Naive thymus-derived CD4-positive, alpha-beta T cell (primary cell): ENCODE measurements around the gene TSC22D1. TPM values are rescaled to one million over a fixed set of nuclear protein-coding genes. Genes with fewer than 3 reads are reported as not detected.

Experiments used
- ATAC-seq: fragments of 150-1000 bp; cut with Tn5 transposase; 2 replicates; pipeline ENCODE4 v1.10.0; 2021; ENCODE audit warnings: mild to moderate bottlenecking, moderate library complexity
- CTCF ChIA-PET: fragments of 350-600 bp; sonication (Branson Sonifier 250); formaldehyde crosslinking; loops from one replicate; lab custom pipeline; 2021; ENCODE audit warnings: antibody characterized with exemption; lab: Charles Lee
- POLR2A ChIA-PET: fragments of 350-600 bp; sonication (Branson Sonifier 250); formaldehyde crosslinking; loops from one replicate; lab custom pipeline; 2021; ENCODE audit warnings: antibody characterized with exemption, inconsistent platforms; lab: Charles Lee
- DNase-seq, 9 donors: peaks; one replicate each; pipeline versions ENCODE4 v3.0.0 to v3.0.0-alpha.2; 2020 to 2022; ENCODE audit warnings: mixed read lengths in 1 of 9
- H3K27ac ChIP-seq: one replicate; pipeline ENCODE4 v1.7.0; 2013; ENCODE audit warnings: mild to moderate bottlenecking, low read depth, low read length, moderate library complexity
- H3K27me3 ChIP-seq, 2 donors: one replicate each; pipeline ENCODE4 v1.7.0; 2013; ENCODE audit warnings: low read length in 2 of 2, mild to moderate bottlenecking in 2 of 2, moderate library complexity in 2 of 2; ENCODE audit not compliant: control insufficient read depth in 2 of 2, insufficient read depth in 2 of 2
- H3K36me3 ChIP-seq, 3 experiments: 1 replicate in 2 of 3; 2 replicates in 1 of 3; pipeline ENCODE4 v1.7.0; 2013; ENCODE audit warnings: low read length in 3 of 3, mild to moderate bottlenecking in 3 of 3, moderate library complexity in 1 of 3; ENCODE audit not compliant: insufficient read depth in 3 of 3, control insufficient read depth in 2 of 3
- H3K4me1 ChIP-seq, 2 donors: one replicate each; pipeline ENCODE4 v1.7.0; 2013; ENCODE audit warnings: low read length in 2 of 2, mild to moderate bottlenecking in 2 of 2, moderate library complexity in 1 of 2; ENCODE audit not compliant: control insufficient read depth in 2 of 2, insufficient read depth in 2 of 2
- H3K4me3 ChIP-seq: 2 replicates; pipeline ENCODE4 v1.7.0; 2013; ENCODE audit warnings: mild to moderate bottlenecking, low read length
- H3K9me3 ChIP-seq, 3 experiments: 1 replicate in 2 of 3; 2 replicates in 1 of 3; pipeline ENCODE4 v1.7.0; 2013; ENCODE audit warnings: low read length in 3 of 3; ENCODE audit not compliant: control insufficient read depth in 2 of 3
- H3K27ac Mint-ChIP-seq, 9 donors: one replicate each; pipeline ENCODE4 v1.8.0; 2020 to 2022; ENCODE audit warnings: mixed read lengths in 9 of 9, mild to moderate bottlenecking in 8 of 9, moderate library complexity in 5 of 9, inconsistent platforms in 2 of 9
- H3K27me3 Mint-ChIP-seq, 5 donors: one replicate each; pipeline ENCODE4 v1.8.0; 2021 to 2022; ENCODE audit warnings: mixed read lengths in 5 of 5, mild to moderate bottlenecking in 1 of 5
- H3K36me3 Mint-ChIP-seq, 5 donors: one replicate each; pipeline ENCODE4 v1.8.0; 2020 to 2022; ENCODE audit warnings: mixed read lengths in 5 of 5, mild to moderate bottlenecking in 3 of 5, inconsistent platforms in 1 of 5
- H3K4me1 Mint-ChIP-seq, 7 donors: one replicate each; pipeline ENCODE4 v1.8.0; 2020 to 2022; ENCODE audit warnings: mixed read lengths in 7 of 7, mild to moderate bottlenecking in 3 of 7, inconsistent platforms in 1 of 7
- H3K4me3 Mint-ChIP-seq, 10 donors: one replicate each; pipeline ENCODE4 v1.8.0; 2020 to 2022; ENCODE audit warnings: mild to moderate bottlenecking in 10 of 10, mixed read lengths in 10 of 10, moderate library complexity in 6 of 10, inconsistent platforms in 2 of 10
- H3K9me3 Mint-ChIP-seq, 11 donors: one replicate each; pipeline ENCODE4 v1.8.0; 2020 to 2022; ENCODE audit warnings: mixed read lengths in 11 of 11, mild to moderate bottlenecking in 4 of 11, inconsistent platforms in 1 of 11, moderate library complexity in 1 of 11
- intact Hi-C, 2 donors: fragments of 100-400 bp; cut with micrococcal nuclease; formaldehyde crosslinking; loops; one replicate each; pipeline ENCODE4 v1.15.1; 2023
- polyA plus RNA-seq, 2 donors: library from polyadenylated mRNA; unstranded; fragments of 300-500 nt; fragmentation: Illumina TruSeq; gene quantifications; one replicate each; pipeline ENCODE4 v1.2.3, GENCODE V29; 2021
- total RNA-seq, 6 experiments: library from RNA in 5 of 6; stranded (reverse) in 5 of 6; gene quantifications; 1 replicate in 5 of 6; 2 replicates in 1 of 6; pipeline ENCODE4 v1.2.3 and lab custom pipeline; 2021 to 2026

The TSC22D1 gene
- total and polyA plus RNA-seq, 7 experiments from 2014 or later, result 5.7 to 38.7 (median 29.5) TPM

DNA sequence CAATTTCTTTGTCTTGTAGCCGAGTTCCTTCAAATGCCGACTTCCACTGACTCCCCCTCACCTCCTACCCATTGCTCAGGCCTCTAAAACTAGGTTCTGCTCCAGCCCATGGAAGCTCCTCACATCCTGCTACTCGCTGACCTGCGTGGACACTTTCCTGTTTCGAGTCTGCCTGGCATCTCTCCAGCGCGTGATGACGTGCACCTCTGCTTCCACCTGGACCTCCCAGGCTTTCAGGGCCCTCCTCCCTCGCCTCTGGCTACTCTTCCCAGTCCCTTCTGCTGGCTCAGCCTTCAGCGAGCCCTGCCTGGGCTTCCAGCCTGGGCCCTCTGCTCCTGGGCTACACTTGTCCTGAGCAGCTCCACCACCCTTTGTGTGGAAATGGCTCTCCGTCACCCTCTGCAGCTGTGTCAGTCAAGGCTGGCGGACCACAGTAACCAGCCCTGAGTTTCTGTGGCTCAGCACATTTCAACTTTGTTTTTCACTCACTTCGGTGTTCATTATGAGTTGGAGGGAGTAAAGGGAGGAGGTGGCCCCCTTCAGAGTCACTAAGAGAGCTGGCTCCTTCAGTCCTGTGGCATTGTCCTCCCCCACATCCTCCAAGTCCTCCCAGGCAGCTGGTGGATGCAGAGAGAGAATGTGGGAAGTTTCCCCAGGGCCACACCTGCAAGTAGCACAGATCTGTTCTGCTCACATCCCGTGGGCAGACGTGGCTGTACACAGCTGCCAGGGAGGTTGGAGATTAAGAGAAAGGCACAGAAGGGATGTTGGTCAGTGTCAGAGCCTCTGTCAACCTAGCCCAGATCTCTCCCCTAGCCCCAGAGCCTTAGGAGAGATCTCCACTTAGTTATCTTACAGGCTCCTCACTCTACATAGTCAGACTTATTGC, 153.1 kb downstream of the TSC22D1 start:
- no peaks in the 10 kb centered on the region for H3K4me1 ChIP-seq
- ChIA-PET CTCF (no interaction called here), POLR2A (no interaction called here)
- H3K27ac ChIP-seq, result no peak overlapping the region
- Mint-ChIP-seq H3K27me3 (peaks cover 16 to 32% (median 23%) of the 10 kb centered on the region in 5 donors), H3K27ac (no peak overlapping the region), H3K4me1 (peaks cover 0 to 1% (median 0%) of the 10 kb centered on the region in 7 donors), H3K9me3 (no peaks in the 10 kb centered on the region), H3K36me3 (no peaks in the 10 kb centered on the region), H3K4me3 (no peak overlapping the region)
- no peak overlapping the region for H3K4me3 ChIP-seq
- intact Hi-C loops, result no loop called here
- no peak for ATAC-seq
- H3K9me3 ChIP-seq, result no peaks in the 10 kb centered on the region
- H3K36me3 ChIP-seq, result no peaks in the 10 kb centered on the region
- DNase-seq, result no peak
- H3K27me3 ChIP-seq, result no peaks in the 10 kb centered on the region

DNA sequence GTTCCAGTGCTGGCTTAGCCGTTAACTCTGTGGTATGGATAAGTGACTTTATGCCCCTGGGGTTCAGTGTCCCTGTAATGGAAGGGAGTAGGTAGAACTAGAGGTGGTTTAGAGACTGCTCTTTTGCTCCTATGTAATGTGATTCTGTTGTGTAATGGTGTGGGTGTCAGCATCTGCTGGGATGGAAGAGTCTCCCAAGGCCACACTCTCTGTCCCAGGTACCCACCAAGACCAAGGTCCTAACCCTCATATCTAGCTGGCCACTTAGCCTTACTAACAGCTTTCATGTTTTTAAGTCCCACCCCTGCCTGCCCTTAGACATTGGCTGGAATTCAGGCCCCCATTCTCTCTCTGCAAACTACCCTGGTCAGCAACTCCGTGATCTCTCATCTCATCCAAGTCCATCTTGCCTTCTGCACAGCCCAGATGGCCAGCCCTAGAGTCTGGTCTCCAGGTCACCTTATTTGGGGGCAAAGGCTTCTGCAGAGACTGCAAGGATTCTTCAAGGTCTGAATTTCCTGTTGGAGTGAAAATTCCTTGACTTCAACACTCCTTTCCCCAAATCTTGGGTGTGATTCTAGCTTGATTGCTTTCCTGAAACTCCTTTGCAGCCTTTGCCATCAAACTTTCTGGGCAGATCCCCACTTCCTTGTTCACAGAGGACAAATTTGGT, 154.1 kb downstream of the TSC22D1 start:
- no peaks in the 10 kb centered on the region for H3K9me3 Mint-ChIP-seq
- intact Hi-C loops, result no loop called here
- no peaks in the 10 kb centered on the region for H3K36me3 ChIP-seq
- H3K9me3 ChIP-seq, result no peaks in the 10 kb centered on the region
- no peaks in the 10 kb centered on the region for H3K4me1 ChIP-seq
- H3K27me3 ChIP-seq, result no peaks in the 10 kb centered on the region
- DNase-seq, result no peak
- ChIA-PET POLR2A (no interaction called here), CTCF (no interaction called here)
- no peak overlapping the region for H3K4me3 Mint-ChIP-seq
- no peaks in the 10 kb centered on the region for H3K36me3 Mint-ChIP-seq
- peaks cover 0 to 1% (median 0%) of the 10 kb centered on the region in 7 donors for H3K4me1 Mint-ChIP-seq
- H3K27ac Mint-ChIP-seq, result no peak overlapping the region
- H3K4me3 ChIP-seq, result no peak overlapping the region
- ATAC-seq, result no peak
- H3K27me3 Mint-ChIP-seq, result peaks cover 16 to 32% (median 23%) of the 10 kb centered on the region in 5 donors
- H3K27ac ChIP-seq, result no peak overlapping the region

- Histone ChIP-seq H3K4me3 (no peak overlapping the region), H3K36me3 (no peaks in the 10 kb centered on the region), H3K27ac (no peak overlapping the region), H3K4me1 (no peaks in the 10 kb centered on the region), H3K27me3 (no peaks in the 10 kb centered on the region), H3K9me3 (no peaks in the 10 kb centered on the region)
- Mint-ChIP-seq H3K27me3 (peaks cover 12 to 38% (median 23%) of the 10 kb centered on the region in 5 donors), H3K9me3 (no peaks in the 10 kb centered on the region), H3K36me3 (peaks cover 0 to 3% (median 0%) of the 10 kb centered on the region in 5 donors), H3K27ac (no peak overlapping the region), H3K4me3 (no peak overlapping the region), H3K4me1 (peaks cover 0 to 1% (median 0%) of the 10 kb centered on the region in 7 donors)
- no peak for ATAC-seq
- POLR2A ChIA-PET, result no interaction called here
- intact Hi-C loops, result no loop called here
- no peak for DNase-seq
- CTCF ChIA-PET, result interaction anchor here (0.7 kb wide), 1 partner anchor 43 kb away, joined by 4 read pairs; no protein-coding TSS in a partner anchor
Observed at GRCh38 chr13:44420376-44421220, 155.5 kb downstream of the TSC22D1 start.

DNA sequence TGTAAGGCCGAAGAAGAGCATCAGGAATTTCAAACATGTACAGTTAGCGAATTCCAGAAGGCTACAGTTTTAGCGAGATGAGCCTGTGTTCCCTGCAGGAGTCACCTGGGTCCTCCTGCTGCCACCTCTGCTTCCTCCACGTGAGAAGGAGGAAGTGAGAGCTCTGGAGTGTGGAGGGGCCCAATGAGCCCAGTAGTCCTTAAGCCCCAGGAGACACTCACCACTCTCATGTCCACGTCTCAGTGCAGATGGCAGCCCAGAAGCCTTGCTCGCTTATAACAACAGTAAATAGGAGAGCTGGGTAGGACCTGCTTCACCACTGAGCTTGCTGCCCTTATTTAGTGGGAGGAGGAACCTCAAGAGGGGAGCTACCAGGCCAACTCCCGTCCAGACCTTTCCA, 158.3 kb downstream of the TSC22D1 start:
- ATAC-seq (no peak), DNase-seq (no peak)
- Mint-ChIP-seq H3K27ac (no peak overlapping the region), H3K4me1 (peaks cover 0 to 3% (median 0%) of the 10 kb centered on the region in 7 donors), H3K9me3 (no peaks in the 10 kb centered on the region), H3K27me3 (peaks cover 3 to 23% (median 8%) of the 10 kb centered on the region in 5 donors), H3K4me3 (no peak overlapping the region), H3K36me3 (peaks cover 0 to 3% (median 0%) of the 10 kb centered on the region in 5 donors)
- no peaks in the 10 kb centered on the region for H3K4me1 ChIP-seq
- no peaks in the 10 kb centered on the region for H3K36me3 ChIP-seq
- ChIA-PET POLR2A (interaction anchor here (0.6 kb wide), 1 partner anchor 428 kb away, joined by 4 read pairs; no protein-coding TSS in a partner anchor), CTCF (no interaction called here)
- no peak overlapping the region for H3K27ac ChIP-seq
- no peak overlapping the region for H3K4me3 ChIP-seq
- H3K9me3 ChIP-seq, result no peaks in the 10 kb centered on the region
- no peaks in the 10 kb centered on the region for H3K27me3 ChIP-seq
- intact Hi-C loops, result no loop called here

- Mint-ChIP-seq H3K4me3 (no peak overlapping the region), H3K9me3 (no peaks in the 10 kb centered on the region), H3K4me1 (peaks cover 0 to 6% (median 0%) of the 10 kb centered on the region in 7 donors), H3K36me3 (peaks cover 0 to 3% (median 0%) of the 10 kb centered on the region in 5 donors), H3K27me3 (peaks cover 3 to 19% (median 4%) of the 10 kb centered on the region in 5 donors), H3K27ac (no peak overlapping the region)
- intact Hi-C loops, result no loop called here
- CTCF ChIA-PET, result no interaction called here
- DNase-seq (no peak), ATAC-seq (no peak)
- H3K4me3 ChIP-seq, result no peak overlapping the region
- no peaks in the 10 kb centered on the region for H3K27me3 ChIP-seq
- no peaks in the 10 kb centered on the region for H3K36me3 ChIP-seq
- no peaks in the 10 kb centered on the region for H3K9me3 ChIP-seq
- POLR2A ChIA-PET, result interaction anchor here (0.6 kb wide), 1 partner anchor 428 kb away, joined by 4 read pairs; no protein-coding TSS in a partner anchor
- no peaks in the 10 kb centered on the region for H3K4me1 ChIP-seq
- no peak overlapping the region for H3K27ac ChIP-seq
Observed at GRCh38 chr13:44417446-44417845, 158.7 kb downstream of the TSC22D1 start.

DNA sequence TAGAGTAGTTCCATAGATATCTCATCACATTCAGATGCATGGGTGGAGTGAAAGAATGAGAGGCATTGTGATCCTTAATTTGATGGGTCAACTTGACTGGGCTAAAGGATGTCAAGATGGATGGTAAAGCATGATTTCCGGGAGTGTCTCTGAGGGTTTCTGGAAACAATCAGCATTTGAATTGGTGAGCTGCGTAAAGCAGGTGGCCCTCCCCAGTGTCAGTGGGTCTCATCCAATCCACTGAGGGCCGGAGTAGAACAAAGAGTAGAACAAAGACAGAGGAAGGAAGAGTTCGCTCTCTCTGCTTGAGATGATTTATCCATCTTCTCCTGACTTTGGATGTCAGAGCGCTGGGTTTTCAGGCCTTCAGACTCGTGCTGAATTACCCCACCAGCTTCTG, 159.4 kb downstream of the TSC22D1 start:
- intact Hi-C loops, result no loop called here
- ATAC-seq, result no peak
- no peak for DNase-seq
- ChIA-PET CTCF (no interaction called here), POLR2A (no interaction called here)
- Histone ChIP-seq H3K9me3 (no peaks in the 10 kb centered on the region), H3K27ac (no peak overlapping the region), H3K4me3 (no peak overlapping the region), H3K27me3 (no peaks in the 10 kb centered on the region), H3K36me3 (no peaks in the 10 kb centered on the region), H3K4me1 (no peaks in the 10 kb centered on the region)
- no peak overlapping the region for H3K4me3 Mint-ChIP-seq
- H3K27me3 Mint-ChIP-seq, result peaks cover 0 to 13% (median 3%) of the 10 kb centered on the region in 5 donors
- H3K9me3 Mint-ChIP-seq, result no peaks in the 10 kb centered on the region
- peaks cover 0 to 11% (median 4%) of the 10 kb centered on the region in 7 donors for H3K4me1 Mint-ChIP-seq
- H3K36me3 Mint-ChIP-seq, result peaks cover 0 to 3% (median 0%) of the 10 kb centered on the region in 5 donors
- H3K27ac Mint-ChIP-seq, result no peak overlapping the region
